GM18508 (cell line): ENCODE measurements around the gene XAGE5.
"Not testable (repeated sequence)": the region's sequence is repeated elsewhere in the genome, so short reads cannot be mapped to it uniquely, and the experiment has no call there.

ENCODE experiments used
- ATAC-seq: cut with Tn5 transposase; IDR thresholded peaks from one replicate; pipeline ENCODE4 v1.9.1; 2021; ENCODE audit warnings: moderate number of reproducible peaks; ENCODE audit not compliant: insufficient read depth, unreplicated experiment

XAGE5 gene

DNA sequence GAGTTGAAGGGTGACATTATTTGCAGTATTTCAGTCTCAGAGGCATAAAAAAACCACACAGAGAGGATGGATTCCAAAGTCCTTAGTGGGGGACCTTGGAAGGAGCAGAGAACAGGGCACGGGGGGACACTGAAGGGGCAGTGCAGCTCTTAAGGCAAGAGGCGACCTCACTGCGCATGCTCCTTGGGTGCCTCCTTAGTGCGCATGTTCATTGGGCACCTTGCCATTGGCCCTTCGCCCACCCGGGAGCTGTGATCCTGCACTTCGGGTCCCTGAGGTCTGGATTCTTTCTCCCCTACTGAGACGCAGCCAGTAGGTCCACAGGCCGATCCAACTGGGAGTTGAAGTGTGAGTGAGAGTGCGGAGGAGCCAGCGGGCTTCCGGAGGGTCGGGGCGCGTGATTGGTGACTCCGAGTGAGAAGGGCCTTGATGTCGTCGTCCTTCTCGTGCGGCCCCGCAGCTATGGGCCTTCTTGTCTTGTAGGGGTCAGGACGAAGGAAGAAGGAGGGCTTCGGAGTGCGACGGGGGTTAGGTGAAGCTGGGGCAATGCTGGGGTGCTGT, at the start of gene XAGE5:
Gene XAGE5 (plus strand): TSS at position 223 of the 561 bp plus-strand sequence. CDS start 1,280 bp downstream, outside the sequence.
- ATAC-seq: no peak

DNA sequence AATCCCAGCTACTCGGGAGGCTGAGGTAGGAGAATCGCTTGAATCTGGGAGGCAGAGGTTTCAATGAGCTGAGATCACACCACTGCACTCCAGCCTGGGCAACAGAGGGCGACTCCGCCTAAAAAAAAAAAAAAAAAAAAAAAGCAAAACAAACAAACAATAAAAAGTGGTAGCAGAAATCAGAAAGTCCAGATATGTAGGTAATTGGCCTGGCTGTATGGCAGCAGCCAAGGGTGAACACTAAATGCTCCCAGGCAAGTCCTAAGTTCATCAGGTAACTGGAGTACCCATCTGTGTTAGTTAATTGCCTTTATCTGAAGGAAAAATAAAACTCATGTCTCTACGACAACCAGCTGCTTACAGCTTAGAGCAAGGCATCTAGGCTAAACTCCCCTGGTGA, 45.1 kb upstream of the XAGE5 start:
- ATAC-seq: not testable (repeated sequence)

DNA sequence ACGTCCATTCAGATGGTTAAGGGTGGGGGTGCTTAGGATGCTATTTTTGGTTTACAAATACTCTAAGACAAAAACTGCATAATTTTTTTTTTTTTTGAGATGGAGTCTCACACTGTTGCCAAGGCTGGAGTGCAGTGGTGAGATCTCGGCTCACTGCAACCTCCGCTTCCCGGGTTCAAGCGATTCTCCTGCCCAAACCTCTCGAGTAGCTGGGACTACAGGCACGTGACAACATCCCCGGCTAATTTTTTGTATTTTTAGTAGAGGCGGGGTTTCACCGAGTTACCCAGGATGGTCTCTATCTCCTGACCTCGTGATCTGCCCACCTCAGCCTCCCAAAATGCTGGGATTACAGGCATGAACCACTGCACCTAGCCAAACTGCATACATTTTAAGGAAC, 37.6 kb upstream of the XAGE5 start:
- ATAC-seq: not testable (repeated sequence)

DNA sequence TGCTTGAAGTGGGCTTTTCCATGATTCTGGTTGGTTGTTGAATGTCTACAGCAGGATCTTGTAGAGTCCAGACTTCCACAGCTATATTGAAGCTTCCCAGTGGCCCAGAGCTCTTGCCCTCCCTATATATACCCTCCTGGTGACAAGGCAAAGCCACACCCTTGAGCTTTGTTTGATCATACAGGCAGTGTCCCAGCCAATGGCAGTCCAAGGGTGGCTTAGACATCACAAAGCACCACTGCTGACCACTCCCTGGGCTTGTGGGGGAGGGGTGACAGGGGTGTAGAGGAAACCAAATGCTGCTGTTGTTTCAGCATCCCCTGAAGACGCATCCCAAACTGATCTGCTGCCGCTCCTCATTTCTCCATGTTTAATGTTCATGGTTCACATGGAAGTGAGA, 13.8 kb upstream of the XAGE5 start, which contains the start of gene SPANXN5:
Gene SPANXN5 (minus strand): TSS at position 101 of the 400 bp plus-strand sequence. CDS start 79 bp downstream, at position 22.
- not testable (repeated sequence) for ATAC-seq

GRCh38 chrX:52804876-52805275, 6.2 kb upstream of the XAGE5 start:
- ATAC-seq: not testable (repeated sequence)

DNA sequence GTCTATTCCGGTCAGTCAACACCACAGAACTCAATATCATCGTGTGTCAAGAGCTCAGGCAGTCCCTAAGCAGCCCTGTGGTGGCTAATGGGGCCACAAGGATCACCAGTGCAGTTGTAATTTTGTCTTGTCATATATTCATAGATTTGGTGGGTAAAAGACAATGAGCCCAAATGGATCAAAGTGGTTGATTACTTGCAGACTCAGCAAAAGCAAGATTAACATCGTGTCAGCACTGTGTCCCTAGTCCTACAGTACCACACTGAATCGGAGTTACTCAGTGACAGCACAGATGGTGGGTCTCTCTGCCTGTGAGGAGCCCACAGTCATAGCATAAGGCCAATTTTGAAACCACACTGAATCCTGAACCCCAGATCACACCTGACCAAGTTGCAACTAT, 8.7 kb downstream of the XAGE5 start:
- no peak for ATAC-seq

GRCh38 chrX:52821079-52821760, 10.1 kb downstream of the XAGE5 start:
- no peak for ATAC-seq

DNA sequence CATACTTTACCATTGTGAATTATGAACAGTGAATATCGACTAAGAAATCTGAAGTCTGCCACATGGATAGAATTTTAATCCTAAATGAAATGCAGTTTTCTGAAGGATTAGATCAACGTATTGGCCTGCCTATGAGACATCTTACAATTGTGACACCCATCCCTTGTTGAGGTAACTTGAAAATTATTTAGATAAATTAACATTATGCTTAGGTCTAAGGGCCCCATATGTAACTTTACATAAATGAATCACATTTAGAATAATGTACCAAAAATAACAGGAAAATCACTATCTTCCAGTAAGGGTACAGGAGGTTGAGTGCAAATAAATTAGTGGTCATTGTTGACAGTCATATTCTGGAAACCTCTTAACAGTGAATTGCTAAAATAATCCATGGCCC, 13.5 kb downstream of the XAGE5 start:
- ATAC-seq: no peak

GRCh38 chrX:52830551-52830950, 19.5 kb downstream of the XAGE5 start:
- no peak for ATAC-seq

- ATAC-seq: no peak
These were observed 28.1 kb downstream of the XAGE5 start for GRCh38 chrX:52839137-52839536.

DNA sequence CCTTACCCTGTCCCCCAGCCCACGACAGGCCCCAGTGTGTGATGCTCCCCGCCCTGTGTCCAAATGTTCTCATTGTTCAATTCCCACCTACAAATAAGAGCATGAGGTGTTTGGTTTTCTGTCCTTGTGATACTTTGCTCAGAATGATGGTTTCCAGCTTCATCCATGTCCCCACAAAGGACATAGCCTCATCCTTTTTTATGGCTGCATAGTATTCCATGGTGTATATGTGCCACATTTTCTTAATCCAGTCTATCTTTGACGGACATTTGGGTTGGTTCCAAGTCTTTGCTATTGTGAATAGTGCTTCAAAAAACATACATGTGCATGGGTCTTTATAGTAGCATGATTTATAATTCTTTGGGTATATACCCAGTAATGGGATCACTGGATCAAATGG, 32.5 kb downstream of the XAGE5 start:
- ATAC-seq: not testable (repeated sequence)

- no peak for ATAC-seq
These were observed 41.2 kb downstream of the XAGE5 start for GRCh38 chrX:52852110-52852860.

DNA sequence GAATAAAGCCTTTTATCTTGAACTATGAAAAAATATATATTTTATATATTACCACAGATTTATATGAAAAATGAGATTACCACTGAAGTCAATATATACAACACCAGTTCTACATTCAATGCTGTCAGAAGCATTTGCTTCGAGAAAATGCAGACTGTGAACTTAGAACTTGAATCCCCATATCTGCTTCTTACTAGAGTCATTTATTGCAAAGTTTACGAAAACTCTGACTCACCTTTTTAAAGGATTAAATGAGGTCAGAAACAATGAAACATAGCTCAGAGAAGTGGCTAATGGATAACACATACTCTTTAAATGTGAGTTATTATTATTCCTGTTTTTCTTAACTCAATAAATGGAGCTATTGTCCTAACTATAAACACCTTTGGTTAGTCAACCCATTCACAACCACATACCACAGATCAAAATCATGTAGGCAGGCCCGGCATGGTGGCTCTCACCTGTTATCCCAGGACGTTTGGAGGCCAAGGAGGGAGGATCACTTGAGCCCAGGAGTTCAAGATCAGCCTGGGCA, 46.0 kb downstream of the XAGE5 start:
- not testable (repeated sequence) for ATAC-seq

DNA sequence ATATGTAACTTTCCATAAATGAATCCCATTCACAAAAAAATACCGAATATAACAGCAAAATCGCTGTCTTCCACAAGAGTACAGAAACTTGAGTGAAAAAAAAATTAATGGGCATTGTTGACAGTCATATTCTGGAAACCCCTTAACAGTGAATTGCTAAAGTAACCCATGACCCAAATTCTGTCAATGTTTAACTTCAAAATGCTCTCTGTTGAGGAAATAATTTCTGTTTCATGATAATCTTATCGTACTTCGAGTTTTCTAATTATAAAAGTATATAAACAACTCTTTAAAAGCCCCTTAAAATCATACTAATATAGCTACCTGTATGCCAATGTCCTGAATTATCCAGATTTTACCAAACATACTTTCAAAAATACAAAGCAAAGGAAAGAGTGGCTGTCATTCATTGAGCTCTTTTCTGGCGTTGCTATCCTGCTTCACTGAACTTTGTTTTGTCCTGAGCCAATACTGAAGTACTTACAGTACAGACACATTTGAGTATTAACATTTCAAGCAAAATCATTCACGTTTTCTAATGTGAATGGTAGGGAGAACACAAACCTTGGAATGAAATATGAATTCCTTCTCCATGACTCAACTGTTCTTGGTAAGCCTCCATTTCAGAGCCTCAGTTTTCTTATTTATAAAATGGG, 54.4 kb downstream of the XAGE5 start:
- ATAC-seq: no peak
